AG08395 (cell line): ENCODE data around the gene TRIM16.
"Not testable (repeated sequence)": the region's sequence is repeated elsewhere in the genome, so short reads cannot be mapped to it uniquely, and the experiment has no call there.

Experiments
- DNase-seq: peaks from one replicate; pipeline ENCODE4 v3.0.0; 2012; ENCODE audit warnings: mixed read lengths, low spot score

TRIM16 gene

GRCh38 chr17:15616828-15617227, 67.3 kb downstream of the TRIM16 start:
- DNase-seq, result not testable (repeated sequence)

- DNase-seq, result not testable (repeated sequence)
These were observed 68.3 kb downstream of the TRIM16 start for GRCh38 chr17:15615850-15616249.

GRCh38 chr17:15613111-15613510, 71.0 kb downstream of the TRIM16 start:
- not testable (repeated sequence) for DNase-seq

GRCh38 chr17:15592960-15593359, 91.2 kb downstream of the TRIM16 start:
- not testable (repeated sequence) for DNase-seq

- not testable (repeated sequence) for DNase-seq
These were observed 92.1 kb downstream of the TRIM16 start for GRCh38 chr17:15591986-15592385.

GRCh38 chr17:15590844-15591243, 93.3 kb downstream of the TRIM16 start:
- not testable (repeated sequence) for DNase-seq

- DNase-seq, result not testable (repeated sequence)
These were observed 94.3 kb downstream of the TRIM16 start for GRCh38 chr17:15589544-15590536.

GRCh38 chr17:15588017-15588416, 96.1 kb downstream of the TRIM16 start:
- DNase-seq, result not testable (repeated sequence)

- DNase-seq, result not testable (repeated sequence)
These were observed 100.8 kb downstream of the TRIM16 start for GRCh38 chr17:15583313-15583712.

GRCh38 chr17:15581462-15581861, 102.6 kb downstream of the TRIM16 start:
- DNase-seq, result not testable (repeated sequence)
